Measurements from ENCODE around the gene RHBDL1. TPM values are rescaled to one million over a fixed set of nuclear protein-coding genes. Genes with fewer than 3 reads are reported as not detected.
A peak's percentile ranks its signal among the peaks of the same experiment; 100 is the strongest.

Gene RHBDL1
- total and polyA plus RNA-seq, 9 of the 15 experiments (the other 6 are each of a cell fraction or from before 2014, with no cell fraction given) = 0.03 to 5.6 (median 1.3) TPM; not detected in 1

- in situ Hi-C loops (cut with MboI) = no loop called here
- H3K79me2 ChIP-seq (ENCODE audit: control insufficient read depth, insufficient read depth, low read length) = no peaks in the 10 kb centered on the region
- peaks cover 4% of the 10 kb centered on the region for H3K9me1 ChIP-seq (ENCODE audit: control insufficient read depth, insufficient read depth, low read length)
- ChIA-PET POLR2A (interaction anchor here (0.5 to 1.7 kb wide), 7 partner anchors 9 to 83 kb away, joined by 3 to 9 read pairs (median 3); partner anchors contain the start of gene ANTKMT), CTCF (ENCODE audit: low intra/inter-chr PET ratio) (no interaction called here)
- H4K20me1 ChIP-seq (replicated peaks; ENCODE audit: control insufficient read depth, insufficient read depth, low read length) = peaks cover 34% of the 10 kb centered on the region
- no peaks in the 10 kb centered on the region for H3K36me3 ChIP-seq (ENCODE audit: control insufficient read depth, insufficient read depth, low read length)
- peak overlapping the region in 1 of 2 experiments; percentile 76; a peak in 1 of 4 replicates for H3K9ac ChIP-seq (ENCODE audit: insufficient read depth in 1 of 2, low read depth in 2 of 2, low read length in 2 of 2)
- no peak overlapping the region for H3K27ac ChIP-seq (ENCODE audit: extremely low read depth, low read depth, low read length)
- BruUV-seq (replicated peaks) = no TSS peak
- no peaks in the 10 kb centered on the region for H3K9me3 ChIP-seq (replicated peaks; ENCODE audit: control insufficient read depth, insufficient read depth, low read depth, low read length)
- intact Hi-C loops (cut with micrococcal nuclease) = no loop called here
- 9% methylated on average over 14 of the region's 14 CpGs for WGBS (ENCODE audit: insufficient coverage, low coverage, missing lambda C conversion rate)
- ATAC-seq (no peak), FAIRE-seq (no peak), DNase-seq (ENCODE audit: extremely low read depth in 1 of 4, low spot score in 3 of 4) (peak in 1 of 4 experiments; percentile 35)
- H2AFZ ChIP-seq (ENCODE audit: low read depth, low read length) = no peak overlapping the region
- no peak for TF ChIP-seq THAP12 (CRISPR knock-in tag; IDR thresholded peaks at IDR 0.05)
- TF ChIP-seq ZNF408 (CRISPR knock-in tag; IDR thresholded peaks at IDR 0.05; ENCODE audit: low read depth) = no peak
- no peak for TF ChIP-seq ZBTB1 (CRISPR knock-in tag; IDR thresholded peaks at IDR 0.05; ENCODE audit: borderline replicate concordance, low read depth)
- TF ChIP-seq MCM2 (IDR thresholded peaks at IDR 0.05; ENCODE audit: low read depth) = no peak
- TF ChIP-seq KLF10 (CRISPR knock-in tag; IDR thresholded peaks at IDR 0.05) = no peak
- 0 out of 4 replicates have a peak, but pooled peaks of 1 of the 2 experiments have one; percentile 1 for TF ChIP-seq UBTF (IDR thresholded peaks at IDR 0.05; ENCODE audit: borderline replicate concordance in 1 of 2, low read depth in 2 of 2, low read length in 2 of 2)
- no peak for TF ChIP-seq NR2C1 (IDR thresholded peaks at IDR 0.05)
- no peak for TF ChIP-seq NR2C1 (tag; IDR thresholded peaks at IDR 0.05)
- H3K4me2 ChIP-seq (ENCODE audit: insufficient read depth, low read length) = no peak overlapping the region
- peaks cover 0 to 65% of the 10 kb centered on the region in 2 experiments; a peak in 3 of 5 replicates for H3K4me1 ChIP-seq (replicated peaks in 1 of 2; ENCODE audit: control insufficient read depth in 2 of 2, insufficient read depth in 2 of 2, low read length in 2 of 2)
- H3K27me3 ChIP-seq (ENCODE audit: control insufficient read depth in 2 of 2, insufficient read depth in 2 of 2, low read length in 2 of 2) = peaks cover 5 to 37% of the 10 kb centered on the region in 2 experiments; a peak in 3 of 5 replicates
- no peak overlapping the region for H3K4me3 ChIP-seq
Measured at GRCh38 chr16:707062-707538, 31.6 kb downstream of the RHBDL1 start.

Measured in K562 (cell line).